HG02852 (cell line): ENCODE measurements around the gene LUZP1.

Source experiments
- ATAC-seq: cut with Tn5 transposase; IDR thresholded peaks from one replicate; pipeline ENCODE4 v1.9.1; 2021; ENCODE audit warnings: mild to moderate bottlenecking, moderate library complexity; ENCODE audit not compliant: unreplicated experiment

Gene LUZP1

GRCh38 chr1:23156940-23157339 is 11.7 kb downstream of the LUZP1 start:
- ATAC-seq, result no peak

GRCh38 chr1:23152966-23153684 is 15.5 kb downstream of the LUZP1 start:
- no peak for ATAC-seq

DNA sequence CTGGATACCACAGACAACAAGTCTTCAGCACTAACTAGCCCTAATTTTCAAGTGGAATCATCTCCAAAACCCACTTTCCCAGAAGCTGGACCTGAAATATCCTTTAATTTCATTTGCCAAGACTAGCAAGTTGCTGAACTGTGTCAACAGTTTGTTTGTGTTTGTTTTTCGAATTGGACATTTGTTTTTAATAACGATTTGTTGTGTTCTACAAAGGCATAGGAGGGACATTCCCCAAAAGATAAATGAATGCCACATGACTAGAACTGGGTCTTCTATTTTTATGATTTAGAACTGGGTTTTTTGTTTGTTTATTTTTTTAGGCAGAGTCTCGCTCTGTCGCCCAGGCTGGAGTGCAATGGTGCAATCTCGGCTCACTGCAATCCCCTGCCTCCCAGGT is 17.9 kb downstream of the LUZP1 start:
- no peak for ATAC-seq

DNA sequence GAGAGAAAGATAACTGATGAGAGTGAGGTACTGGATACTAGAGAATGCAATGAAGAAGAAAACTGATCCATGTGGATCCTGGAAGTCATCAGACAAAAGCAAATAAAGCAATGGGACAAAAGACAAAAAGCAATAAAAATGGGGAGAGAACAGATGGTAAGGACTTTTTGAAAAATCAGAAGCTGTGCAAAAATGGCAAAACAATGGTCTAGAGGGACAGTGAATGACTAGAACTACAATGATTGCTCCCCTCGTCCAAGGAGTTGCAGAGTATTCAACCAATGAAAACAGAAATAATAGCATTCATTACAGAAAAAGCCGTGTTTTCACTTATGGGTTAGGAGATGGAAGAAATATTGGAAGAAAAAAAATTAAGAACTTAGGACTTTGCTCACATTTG is 18.5 kb downstream of the LUZP1 start:
- ATAC-seq, result no peak

DNA sequence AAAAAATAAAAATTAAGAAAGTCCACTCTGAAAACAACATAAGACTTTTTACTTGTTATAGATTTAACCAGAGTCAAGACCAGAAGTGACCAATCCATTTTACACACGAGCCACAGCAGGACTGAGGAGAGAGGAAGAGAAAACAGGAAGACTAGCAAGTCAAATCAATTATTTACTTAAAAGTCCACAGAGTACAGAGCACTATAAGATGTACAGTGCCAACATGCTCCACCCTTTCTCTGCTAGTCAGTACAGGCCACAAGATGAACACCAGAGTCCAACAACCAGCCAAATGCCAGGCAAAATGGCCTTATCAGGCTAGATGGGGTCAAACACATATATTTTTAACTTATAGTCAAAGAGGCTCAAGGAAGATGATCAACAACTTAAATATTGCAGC is 19.5 kb downstream of the LUZP1 start:
- ATAC-seq, result no peak

GRCh38 chr1:23148084-23148483 is 20.6 kb downstream of the LUZP1 start:
- ATAC-seq, result no peak

GRCh38 chr1:23140940-23141596 is 27.6 kb downstream of the LUZP1 start:
- no peak for ATAC-seq

- ATAC-seq, result no peak
Measured at GRCh38 chr1:23135268-23135667, 33.4 kb downstream of the LUZP1 start.

DNA sequence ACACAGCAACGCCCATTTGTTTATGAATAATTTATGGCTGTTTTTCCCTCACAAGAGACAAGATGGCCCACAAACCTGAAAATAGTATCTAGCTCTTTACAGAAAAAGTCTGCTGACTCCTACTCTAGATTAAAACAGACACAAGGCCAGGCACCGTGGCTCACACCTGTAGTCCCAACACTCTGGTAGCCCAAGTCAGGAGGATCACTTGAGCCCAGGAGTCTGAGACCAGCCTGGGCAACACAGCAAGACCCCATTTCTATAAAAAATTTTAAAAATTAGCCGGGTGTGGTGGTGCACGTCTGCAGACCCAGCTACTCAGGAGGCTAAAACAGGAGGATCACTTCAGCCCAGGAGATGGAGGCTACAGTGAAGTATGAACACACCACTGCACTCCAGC is 34.6 kb downstream of the LUZP1 start:
- no peak for ATAC-seq

DNA sequence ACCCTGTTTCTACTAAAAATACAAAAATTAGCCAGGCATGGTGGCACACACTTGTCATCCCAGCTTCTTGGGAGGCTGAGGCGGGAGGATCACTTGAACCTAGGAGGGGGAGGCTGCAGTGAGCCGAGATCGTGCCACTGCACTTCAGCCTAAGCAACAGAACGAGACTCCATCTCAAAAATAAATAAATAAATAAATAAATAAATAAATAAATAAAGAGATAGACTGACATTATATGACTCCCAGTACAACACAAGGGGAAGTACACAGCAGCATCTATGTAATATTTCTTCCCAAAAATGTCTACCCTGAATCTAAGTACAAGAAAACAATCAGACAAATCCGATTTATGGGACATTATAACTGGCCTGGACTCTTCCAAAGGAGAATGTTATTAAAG is 35.1 kb downstream of the LUZP1 start:
- no peak for ATAC-seq

GRCh38 chr1:23132033-23132432 is 36.6 kb downstream of the LUZP1 start:
- no peak for ATAC-seq

- ATAC-seq, result no peak
Measured at GRCh38 chr1:23129846-23130245, 38.8 kb downstream of the LUZP1 start.

DNA sequence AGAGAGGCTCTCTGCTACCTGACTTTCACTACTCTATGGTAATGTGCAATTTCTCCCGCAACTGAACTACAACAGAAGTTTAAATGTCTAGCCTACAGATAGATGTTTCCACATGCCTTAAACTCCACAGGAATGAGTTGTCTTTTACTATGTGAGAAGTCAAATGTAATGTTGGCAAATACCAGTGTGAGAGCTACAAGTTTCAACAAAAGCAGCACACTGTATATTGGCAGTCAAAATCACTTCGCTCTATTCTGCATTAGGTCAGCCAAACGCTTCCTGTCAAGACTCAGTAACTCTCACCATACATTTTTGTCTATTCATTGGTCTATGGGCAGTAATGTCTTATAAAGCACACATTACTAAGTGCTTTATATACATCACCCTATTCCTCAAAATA is 41.9 kb downstream of the LUZP1 start:
- no peak for ATAC-seq

GRCh38 chr1:23126200-23126599 is 42.5 kb downstream of the LUZP1 start:
- ATAC-seq, result no peak

GRCh38 chr1:23125489-23125888 is 43.2 kb downstream of the LUZP1 start:
- ATAC-seq, result no peak

DNA sequence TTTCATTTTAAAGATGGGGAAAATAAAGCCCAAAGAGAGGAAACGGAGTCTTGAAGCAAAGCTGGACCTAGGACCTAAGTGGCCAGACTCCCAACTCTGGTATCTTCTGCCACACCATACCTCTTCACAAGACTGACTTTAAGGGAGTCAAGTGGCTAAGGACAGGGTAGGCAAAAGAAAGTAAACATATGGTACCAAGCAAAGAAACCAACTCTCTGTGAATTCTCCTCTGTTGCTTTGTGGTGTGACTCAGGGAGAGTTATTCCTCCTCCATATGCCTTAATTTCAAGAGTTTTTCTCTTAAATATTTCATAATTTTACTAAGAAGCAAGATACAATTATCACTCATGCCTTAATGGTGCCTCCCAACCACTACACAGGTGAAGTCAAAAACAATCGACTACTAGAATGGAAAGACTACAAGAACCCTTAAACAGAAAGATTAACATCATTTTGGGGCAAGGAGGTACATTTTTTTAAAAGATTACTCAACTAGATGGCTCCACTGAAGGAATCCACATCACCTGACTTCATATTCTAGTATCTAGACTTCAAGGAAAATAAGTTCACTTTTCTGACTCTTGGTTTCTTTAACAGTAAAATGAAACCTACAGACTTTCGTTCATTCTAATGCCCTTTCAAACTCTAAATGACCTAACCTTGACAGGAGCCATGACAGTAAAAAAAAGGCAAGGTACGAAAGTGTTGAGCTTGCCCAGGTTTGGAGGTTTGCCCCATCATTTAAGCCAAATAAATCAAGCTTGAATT is 44.2 kb downstream of the LUZP1 start:
- no peak for ATAC-seq

DNA sequence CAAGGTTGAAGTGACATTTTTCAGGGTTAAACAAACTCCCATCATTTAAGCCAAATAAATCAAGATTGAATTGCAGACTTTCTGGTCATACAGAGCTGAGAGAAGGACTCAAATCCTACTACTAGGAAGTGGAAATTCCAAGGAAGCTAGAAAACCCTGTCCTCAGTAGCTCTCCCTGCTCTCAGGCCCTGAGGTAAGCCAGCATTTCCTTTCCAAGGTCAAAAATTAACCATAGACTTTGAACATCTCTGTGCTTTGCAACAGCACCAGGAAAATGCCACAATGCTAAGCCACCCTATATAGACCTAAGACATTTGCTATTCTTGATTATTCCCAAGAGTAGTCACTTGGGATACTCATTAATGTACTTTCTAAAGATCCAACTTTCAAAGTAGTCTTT is 45.1 kb downstream of the LUZP1 start:
- ATAC-seq, result no peak

GRCh38 chr1:23122796-23123195 is 45.9 kb downstream of the LUZP1 start:
- ATAC-seq, result no peak

GRCh38 chr1:23122023-23122748 is 46.5 kb downstream of the LUZP1 start:
- ATAC-seq, result no peak

- ATAC-seq, result no peak
Measured at GRCh38 chr1:23120383-23120782, 48.3 kb downstream of the LUZP1 start.
